Retinal pigment epithelial cell (primary cell): ENCODE results near the gene CTDSPL.

ENCODE experiments used
- DNase-seq: peaks from one replicate; pipeline ENCODE4 v3.0.0-alpha.2; 2010; ENCODE audit warnings: low read depth
- H3K4me3 ChIP-seq: 2 replicates; pipeline ENCODE4 v1.5.1; 2011; ENCODE audit warnings: mild to moderate bottlenecking, low read length, control low read depth, moderate library complexity
- TF ChIP-seq, protein P1 (sequence below): conservative IDR thresholded peaks from 2 replicates; pipeline ENCODE4 v1.5.1; 2011; ENCODE audit warnings: low read depth, low read length, control low read depth, inconsistent platforms

CTDSPL gene

DNA sequence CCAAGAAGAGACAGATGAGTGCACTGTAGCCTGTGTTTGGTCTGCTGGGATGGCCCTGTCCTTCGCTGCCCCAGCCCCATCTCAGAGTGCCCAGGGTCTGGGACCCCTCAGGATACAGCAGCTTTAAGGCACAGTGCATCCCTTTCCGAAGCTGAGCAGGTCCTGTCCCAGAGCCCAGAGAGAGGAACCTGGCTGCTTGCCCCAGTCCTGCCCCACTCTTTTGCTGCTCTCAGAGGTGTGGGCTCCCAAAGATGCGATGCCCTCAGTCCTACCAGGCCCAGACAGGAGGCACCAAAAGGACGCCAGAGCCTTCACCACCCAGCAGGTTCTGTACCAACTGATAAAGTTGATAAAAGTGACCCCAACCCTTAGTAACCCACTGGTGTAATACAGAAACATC, 159.5 kb downstream of the CTDSPL start:
- no peak overlapping the region for H3K4me3 ChIP-seq
- DNase-seq: no peak
- TF ChIP-seq, protein P1, sequence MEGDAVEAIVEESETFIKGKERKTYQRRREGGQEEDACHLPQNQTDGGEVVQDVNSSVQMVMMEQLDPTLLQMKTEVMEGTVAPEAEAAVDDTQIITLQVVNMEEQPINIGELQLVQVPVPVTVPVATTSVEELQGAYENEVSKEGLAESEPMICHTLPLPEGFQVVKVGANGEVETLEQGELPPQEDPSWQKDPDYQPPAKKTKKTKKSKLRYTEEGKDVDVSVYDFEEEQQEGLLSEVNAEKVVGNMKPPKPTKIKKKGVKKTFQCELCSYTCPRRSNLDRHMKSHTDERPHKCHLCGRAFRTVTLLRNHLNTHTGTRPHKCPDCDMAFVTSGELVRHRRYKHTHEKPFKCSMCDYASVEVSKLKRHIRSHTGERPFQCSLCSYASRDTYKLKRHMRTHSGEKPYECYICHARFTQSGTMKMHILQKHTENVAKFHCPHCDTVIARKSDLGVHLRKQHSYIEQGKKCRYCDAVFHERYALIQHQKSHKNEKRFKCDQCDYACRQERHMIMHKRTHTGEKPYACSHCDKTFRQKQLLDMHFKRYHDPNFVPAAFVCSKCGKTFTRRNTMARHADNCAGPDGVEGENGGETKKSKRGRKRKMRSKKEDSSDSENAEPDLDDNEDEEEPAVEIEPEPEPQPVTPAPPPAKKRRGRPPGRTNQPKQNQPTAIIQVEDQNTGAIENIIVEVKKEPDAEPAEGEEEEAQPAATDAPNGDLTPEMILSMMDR: no peak

DNA sequence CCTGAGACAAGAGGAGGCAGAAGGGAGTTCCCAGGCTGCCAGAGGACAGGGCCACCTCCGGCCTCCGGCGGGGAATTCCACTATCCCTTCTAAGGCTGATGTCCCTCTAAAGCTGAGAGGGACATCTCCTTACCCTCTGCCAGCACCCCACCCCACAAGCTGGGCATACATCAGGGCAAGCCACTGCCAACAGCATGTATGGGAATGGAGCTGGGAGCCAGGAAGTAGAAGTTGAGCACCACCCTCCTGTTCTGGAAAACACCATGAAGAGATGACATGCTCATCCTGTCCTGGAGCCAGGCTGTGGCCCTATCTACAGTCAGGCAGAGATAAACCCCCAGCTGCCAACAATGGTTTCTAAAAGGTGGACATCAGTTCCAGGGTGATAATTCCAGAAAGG, 160.6 kb downstream of the CTDSPL start:
- TF ChIP-seq, protein P1: no peak
- H3K4me3 ChIP-seq: no peak overlapping the region

DNA sequence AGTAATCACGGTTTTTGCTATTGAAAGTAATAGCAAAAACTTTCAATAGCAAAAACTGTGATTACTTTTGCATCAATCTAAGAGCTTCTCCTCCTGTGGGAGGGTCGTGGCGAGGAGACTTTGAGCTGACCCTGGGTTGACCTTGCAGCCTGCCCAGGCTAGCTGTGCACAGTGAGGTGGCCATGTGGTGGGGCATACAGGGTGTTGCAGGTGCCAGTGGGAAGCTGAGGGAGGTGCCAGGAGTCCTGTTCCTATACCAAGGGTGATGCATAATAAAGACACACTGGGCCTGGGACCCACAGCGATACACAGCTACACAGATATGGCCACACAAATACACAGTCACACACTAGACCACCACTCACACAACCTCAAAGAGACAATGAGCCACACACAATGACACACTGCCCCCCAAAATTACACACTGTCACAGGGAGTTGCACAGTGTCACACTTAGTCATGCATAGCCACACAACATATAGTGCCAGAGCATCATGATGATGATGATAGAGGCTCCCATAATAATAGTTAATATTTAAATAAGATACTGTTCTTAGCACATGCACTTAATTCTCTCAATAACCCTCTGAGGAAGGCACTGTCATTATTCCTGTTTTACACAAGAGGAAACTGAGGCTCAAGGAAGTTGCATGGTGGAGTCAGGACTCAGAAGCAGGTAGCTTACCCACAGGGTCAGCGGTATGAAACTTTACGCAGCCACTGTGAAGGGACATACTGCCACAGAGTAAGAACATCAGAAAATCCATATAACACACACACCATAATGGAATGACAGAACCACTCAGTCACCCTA, 161.4 kb downstream of the CTDSPL start:
- TF ChIP-seq, protein P1: no peak
- no peak overlapping the region for H3K4me3 ChIP-seq
- DNase-seq: no peak

More for the DNA sequence above, 160.6 kb downstream of the CTDSPL start:
- DNase-seq: no peak

DNA sequence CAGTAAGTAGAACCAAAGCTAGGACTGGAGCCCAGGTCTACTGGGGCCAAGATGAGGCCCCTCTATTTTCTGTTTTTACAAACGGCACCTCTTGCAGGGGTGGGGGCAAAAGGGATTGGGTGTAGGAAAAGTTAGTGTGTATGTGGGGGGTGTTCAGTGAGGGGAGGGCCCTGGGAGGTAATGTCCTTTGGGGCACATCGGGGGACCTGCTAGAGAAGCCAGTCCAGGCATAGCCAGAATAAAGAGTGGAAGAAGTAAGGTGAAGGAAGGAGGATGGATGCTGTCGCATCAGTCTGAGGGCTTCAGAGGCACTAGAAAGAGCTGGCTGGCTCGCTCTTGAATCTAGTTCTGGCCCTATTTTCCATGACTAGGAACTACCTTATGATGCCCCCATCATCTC, 165.2 kb downstream of the CTDSPL start:
- TF ChIP-seq, protein P1: no peak

DNA sequence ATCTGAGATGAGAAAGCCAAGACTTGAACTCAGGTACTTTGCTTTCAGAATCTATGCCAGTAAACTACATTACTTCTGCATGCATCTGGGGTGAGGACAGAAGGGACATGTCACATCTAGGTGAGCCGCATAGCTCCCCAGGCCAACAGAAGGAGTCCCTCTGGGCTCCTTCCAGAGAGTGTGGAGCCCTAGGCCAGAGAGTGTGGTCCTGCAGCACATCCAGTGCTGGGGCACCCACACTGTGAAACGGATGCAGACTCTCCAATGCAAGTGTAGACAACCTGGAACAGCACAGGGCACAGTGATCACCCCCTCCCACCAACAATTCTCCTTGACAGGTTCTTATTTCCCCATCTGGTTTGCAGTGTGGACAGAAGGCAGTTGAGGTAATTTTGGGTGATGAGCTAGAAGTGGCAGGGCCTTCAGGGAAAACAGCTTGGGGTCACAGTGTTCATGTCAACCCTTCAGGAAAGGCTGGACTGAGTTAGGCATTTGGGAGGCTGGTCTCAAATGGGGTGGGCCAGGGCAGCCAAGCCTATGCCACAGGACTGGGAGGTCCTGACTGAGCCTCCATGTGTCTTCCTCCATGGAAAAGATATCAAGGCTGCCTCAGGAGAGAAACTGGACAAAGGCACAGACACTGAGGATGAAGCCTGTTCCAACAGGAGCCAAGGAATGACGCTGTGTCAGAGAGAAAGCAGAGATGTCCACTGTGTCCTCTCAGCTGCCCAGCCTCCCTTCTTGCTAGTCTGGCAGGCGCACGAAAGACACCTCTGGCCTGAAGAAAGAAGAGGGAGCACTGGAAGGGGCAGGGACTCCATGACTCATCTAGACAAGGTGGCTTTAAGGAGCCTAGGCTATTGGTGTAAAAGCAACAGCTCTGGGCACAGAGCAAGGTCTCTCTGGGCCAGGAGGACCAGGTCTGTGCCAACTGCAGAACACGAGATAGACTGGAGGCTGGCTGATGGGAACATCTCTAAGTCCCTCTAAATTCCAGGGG, 166.1 kb downstream of the CTDSPL start:
- TF ChIP-seq, protein P1: no peak
- no peak overlapping the region for H3K4me3 ChIP-seq

More for the DNA sequence above, 165.2 kb downstream of the CTDSPL start:
- DNase-seq: no peak
- H3K4me3 ChIP-seq: no peak overlapping the region

DNA sequence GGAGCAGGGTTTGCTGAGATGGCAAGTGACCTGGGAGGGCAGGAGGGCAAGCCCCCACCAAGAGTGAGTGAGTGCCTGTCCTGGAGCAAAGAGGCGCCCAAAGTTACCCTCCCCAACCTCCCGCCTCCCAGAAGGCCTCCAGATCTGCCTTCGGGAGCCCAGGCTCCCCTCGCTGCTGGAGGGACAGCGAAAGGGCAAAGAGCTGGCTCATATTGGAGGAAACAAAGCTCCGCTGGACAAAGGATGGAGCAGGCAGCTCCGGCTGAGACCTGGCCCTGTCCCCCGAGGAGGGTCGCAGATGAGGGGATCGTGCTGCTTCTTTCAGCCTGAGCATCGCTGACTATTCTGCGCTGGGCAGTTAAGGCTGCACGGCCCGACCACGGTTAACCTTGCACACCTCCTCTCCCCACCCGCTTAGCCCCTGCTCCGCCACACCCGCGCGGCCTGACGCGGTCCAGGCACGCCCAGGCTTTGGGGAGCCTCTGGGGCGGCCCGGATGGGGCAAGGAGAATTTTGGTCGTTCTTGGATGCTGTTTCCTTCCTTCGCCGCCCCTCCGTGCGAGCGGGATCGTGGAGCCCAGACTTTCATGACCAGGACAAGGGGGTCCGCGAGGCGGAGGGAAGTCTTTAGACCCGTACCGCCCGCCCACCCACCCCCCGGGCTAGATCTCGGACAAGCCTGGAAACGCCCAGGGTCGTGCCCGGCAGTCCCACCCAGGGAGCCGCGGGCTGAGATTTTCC, 167.1 kb downstream of the CTDSPL start:
- peak overlapping the region; percentile 56 for H3K4me3 ChIP-seq
- TF ChIP-seq, protein P1: no peak
- no peak for DNase-seq

More for the DNA sequence above, 166.1 kb downstream of the CTDSPL start:
- no peak for DNase-seq
